ENCODE results near the gene UCN2. TPM values are rescaled to one million over a fixed set of nuclear protein-coding genes. Genes with fewer than 3 reads are reported as not detected.
A peak's percentile ranks its signal among the peaks of the same experiment; 100 is the strongest.

UCN2 gene
- total and polyA plus RNA-seq, 9 of the 15 experiments (the other 6 are each of a cell fraction or from before 2014, with no cell fraction given), result 0.08 to 0.11 TPM; not detected in 7

- TF ChIP-seq HMGN3 (IDR thresholded peaks at IDR 0.05; ENCODE audit: borderline replicate concordance, extremely low read depth, insufficient read length, low read depth, low read length) (peak; percentile 65), ESRRB (CRISPR knock-in tag; IDR thresholded peaks at IDR 0.05; ENCODE audit: borderline replicate concordance) (no peak), ZNF740 (CRISPR knock-in tag; IDR thresholded peaks at IDR 0.05) (no peak), ZNF740 (tag; IDR thresholded peaks at IDR 0.05) (no peak), ZNF175 (CRISPR knock-in tag; IDR thresholded peaks at IDR 0.05; ENCODE audit: low read depth) (no peak), TCF3 (CRISPR knock-in tag; IDR thresholded peaks at IDR 0.05) (peak; percentile 24; the same call in 1 of the 2 replicates), TEAD2 (tag; IDR thresholded peaks at IDR 0.05) (no peak), POLR2G (IDR thresholded peaks at IDR 0.05; ENCODE audit: low read depth, low read length) (peak; percentile 97), GABPB2 (CRISPR knock-in tag; conservative IDR thresholded peaks at IDR 0.05) (no peak), MTA3 (IDR thresholded peaks at IDR 0.05; ENCODE audit: borderline replicate concordance) (peak; percentile 57; the same call in 1 of the 2 replicates), COPS2 (conservative IDR thresholded peaks at IDR 0.05) (no peak), PTTG1 (tag; IDR thresholded peaks at IDR 0.05; ENCODE audit: low read depth) (no peak), ZNF280A (IDR thresholded peaks at IDR 0.05; ENCODE audit: low read depth, partially characterized antibody) (no peak), DIDO1 (tag; IDR thresholded peaks at IDR 0.05; ENCODE audit: low read depth) (no peak), BCL6 (CRISPR knock-in tag; IDR thresholded peaks at IDR 0.05) (no peak), SIX5 (IDR thresholded peaks at IDR 0.05; ENCODE audit: borderline replicate concordance in 1 of 2, insufficient read depth in 1 of 2, low read depth in 1 of 2, low read length in 2 of 2) (peak in 1 of 2 experiments; percentile 27; a peak in 1 of 4 replicates), ZBTB9 (CRISPR knock-in tag; IDR thresholded peaks at IDR 0.05) (no peak), POLR2B (IDR thresholded peaks at IDR 0.05; ENCODE audit: low read depth, partially characterized antibody) (peak; percentile 92)
- TF ChIP-seq, protein P1, sequence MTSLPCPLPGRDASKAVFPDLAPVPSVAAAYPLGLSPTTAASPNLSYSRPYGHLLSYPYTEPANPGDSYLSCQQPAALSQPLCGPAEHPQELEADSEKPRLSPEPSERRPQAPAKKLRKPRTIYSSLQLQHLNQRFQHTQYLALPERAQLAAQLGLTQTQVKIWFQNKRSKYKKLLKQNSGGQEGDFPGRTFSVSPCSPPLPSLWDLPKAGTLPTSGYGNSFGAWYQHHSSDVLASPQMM (CRISPR knock-in tag; IDR thresholded peaks at IDR 0.05), result no peak
- TF ChIP-seq, protein P2, sequence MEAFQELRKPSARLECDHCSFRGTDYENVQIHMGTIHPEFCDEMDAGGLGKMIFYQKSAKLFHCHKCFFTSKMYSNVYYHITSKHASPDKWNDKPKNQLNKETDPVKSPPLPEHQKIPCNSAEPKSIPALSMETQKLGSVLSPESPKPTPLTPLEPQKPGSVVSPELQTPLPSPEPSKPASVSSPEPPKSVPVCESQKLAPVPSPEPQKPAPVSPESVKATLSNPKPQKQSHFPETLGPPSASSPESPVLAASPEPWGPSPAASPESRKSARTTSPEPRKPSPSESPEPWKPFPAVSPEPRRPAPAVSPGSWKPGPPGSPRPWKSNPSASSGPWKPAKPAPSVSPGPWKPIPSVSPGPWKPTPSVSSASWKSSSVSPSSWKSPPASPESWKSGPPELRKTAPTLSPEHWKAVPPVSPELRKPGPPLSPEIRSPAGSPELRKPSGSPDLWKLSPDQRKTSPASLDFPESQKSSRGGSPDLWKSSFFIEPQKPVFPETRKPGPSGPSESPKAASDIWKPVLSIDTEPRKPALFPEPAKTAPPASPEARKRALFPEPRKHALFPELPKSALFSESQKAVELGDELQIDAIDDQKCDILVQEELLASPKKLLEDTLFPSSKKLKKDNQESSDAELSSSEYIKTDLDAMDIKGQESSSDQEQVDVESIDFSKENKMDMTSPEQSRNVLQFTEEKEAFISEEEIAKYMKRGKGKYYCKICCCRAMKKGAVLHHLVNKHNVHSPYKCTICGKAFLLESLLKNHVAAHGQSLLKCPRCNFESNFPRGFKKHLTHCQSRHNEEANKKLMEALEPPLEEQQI (IDR thresholded peaks at IDR 0.05), result no peak
Measured at GRCh38 chr3:48609088-48610005, 45.8 kb upstream of the UCN2 start, which contains the start of gene UQCRC1 (continued).

Measured in K562 (cell line).